Stimulated activated naive CD4-positive, alpha-beta T cell (primary cell): ENCODE data around the gene PCGF1.

Experiments
- DNase-seq, 6 experiments: peaks; one replicate each; lab custom pipeline; 2025; lab: John Stamatoyannopoulos, UW

Gene PCGF1

DNA sequence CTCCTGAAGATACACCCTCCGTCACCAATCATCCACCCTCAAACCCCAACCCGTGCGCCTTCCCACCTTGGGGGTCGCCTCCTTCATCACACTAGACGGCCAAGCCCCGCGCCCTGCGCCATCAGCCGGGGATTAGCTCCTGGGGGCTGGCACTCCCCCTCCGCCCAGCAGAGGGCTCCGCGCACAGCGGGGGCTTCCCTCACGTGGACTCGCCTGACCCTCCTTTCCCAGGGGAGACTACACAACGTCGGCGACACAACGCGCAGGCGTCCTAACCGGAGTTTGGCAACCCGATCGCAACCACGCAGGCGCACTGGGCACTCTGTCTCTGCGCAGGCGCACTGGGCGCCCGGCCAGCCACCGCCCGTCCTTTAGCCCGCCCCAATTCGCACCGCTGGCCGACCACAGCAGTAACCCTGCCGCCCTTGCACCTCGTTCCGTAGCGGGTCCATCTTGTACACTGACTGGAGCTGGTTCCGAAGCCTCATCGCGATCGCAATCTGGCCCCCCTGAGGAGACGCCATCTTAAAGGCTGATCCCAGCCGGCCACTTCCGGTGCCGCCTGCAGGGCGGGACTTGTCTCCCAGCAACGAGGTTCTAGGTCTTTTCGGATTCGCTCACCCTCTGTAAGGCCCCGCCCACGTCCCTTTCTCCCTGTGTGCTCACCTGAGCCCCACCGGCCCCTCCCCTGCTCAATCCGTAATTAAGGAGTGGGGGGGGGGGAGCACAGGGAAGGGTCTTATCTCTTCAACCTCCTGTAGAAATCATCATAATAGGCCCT is at the start of gene PCGF1:
TSS of gene PCGF1 (minus strand) at position 551 of the 781 bp plus-strand sequence. CDS start at position 524, 27 bp downstream.
- DNase-seq, result peak; percentile 94 to 100 (median 98)

DNA sequence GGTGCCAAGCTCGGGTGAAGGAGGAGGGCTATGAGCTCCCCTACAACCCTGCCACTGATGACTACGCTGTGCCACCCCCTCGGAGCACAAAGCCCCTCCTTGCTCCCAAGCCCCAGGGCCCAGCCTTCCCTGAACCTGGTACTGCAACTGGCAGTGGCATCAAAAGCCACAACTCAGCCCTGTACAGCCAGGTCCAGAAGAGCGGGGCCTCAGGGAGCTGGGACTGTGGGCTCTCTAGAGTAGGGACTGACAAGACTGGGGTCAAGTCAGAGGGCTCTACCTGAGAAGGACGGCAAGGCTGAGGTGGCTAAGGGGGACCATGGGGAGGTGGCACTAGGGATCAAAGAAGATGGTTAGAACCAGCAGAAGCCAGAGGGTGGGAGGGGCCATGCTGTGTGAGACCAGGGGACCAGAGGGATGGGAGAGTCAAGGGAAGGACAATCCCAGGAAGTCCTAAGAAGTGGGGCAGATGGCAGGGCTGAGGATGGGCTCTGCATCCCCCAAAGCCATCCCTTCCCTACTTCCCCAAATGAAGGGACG is 49.4 kb upstream of the PCGF1 start:
- no peak for DNase-seq

DNA sequence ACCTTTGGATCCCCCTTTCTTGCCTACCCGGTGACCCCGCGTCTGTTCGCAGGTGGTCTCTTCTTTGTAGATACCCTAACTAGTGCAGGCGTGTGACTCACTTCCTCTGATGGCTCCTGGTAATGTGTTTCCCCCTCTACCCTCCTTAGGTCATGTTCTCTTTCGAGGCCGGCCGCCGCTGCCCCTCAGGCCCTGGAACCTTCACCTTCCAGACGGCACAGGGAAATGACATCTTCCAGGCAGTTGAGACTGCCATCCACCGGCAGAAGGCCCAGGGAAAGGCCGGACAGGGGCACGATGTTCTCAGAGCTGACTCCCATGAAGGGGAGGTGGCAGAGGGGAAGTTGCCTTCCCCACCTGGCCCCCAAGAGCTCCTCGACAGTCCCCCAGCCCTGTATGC is 48.7 kb upstream of the PCGF1 start:
- DNase-seq, result no peak

DNA sequence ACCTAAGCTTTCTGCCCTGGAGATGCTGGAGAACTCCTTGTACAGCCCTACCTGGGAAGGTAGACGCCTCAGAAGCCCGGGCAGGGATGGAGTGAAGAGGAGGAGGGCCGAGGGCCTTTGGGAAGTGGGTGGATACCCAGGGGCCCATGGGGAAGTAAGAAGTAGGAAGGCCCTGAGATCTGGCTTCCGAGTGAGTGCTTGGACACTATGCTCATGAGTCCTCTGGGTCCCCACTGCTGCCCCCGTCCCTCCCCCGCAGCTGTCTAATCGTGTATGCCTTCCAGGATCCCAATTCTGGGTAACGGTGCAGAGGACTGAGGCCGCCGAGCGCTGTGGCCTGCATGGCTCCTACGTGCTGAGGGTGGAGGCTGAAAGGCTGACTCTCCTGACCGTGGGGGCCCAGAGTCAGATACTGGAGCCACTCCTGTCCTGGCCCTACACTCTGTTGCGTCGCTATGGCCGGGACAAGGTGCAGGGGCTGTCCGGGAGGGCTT is 48.2 kb upstream of the PCGF1 start:
- DNase-seq, result no peak

DNA sequence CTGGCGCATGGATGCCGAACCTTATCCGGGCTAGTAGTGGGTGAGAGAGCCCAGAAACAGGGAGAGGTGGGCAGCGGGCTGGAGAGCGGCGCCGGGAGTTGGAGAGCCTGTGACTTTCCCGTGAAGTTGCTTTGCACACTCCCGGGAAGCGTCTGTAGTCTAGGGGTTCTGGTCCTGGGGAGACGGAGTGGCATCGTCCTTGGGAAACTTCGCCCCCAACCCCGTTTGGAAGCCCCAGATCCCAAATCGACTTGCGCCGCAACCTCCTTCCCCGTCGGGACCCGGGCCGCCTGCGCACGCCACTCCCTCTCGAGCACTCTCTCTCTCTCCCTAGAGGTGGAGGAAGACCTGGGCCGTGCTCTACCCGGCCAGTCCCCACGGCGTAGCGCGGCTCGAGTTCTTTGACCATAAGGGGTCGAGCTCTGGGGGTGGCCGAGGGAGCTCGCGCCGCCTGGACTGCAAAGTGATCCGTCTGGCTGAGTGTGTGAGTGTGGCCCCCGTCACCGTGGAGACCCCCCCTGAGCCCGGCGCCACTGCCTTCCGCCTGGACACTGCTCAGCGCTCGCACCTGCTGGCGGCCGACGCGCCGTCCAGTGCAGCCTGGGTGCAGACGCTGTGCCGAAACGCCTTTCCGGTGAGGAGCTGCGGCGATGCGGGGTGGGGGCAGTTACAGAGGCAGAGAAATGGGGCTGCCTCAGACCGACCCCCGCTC is 47.5 kb upstream of the PCGF1 start:
- peak in 4 of 6 experiments; percentile 7 to 68 (median 34) for DNase-seq

DNA sequence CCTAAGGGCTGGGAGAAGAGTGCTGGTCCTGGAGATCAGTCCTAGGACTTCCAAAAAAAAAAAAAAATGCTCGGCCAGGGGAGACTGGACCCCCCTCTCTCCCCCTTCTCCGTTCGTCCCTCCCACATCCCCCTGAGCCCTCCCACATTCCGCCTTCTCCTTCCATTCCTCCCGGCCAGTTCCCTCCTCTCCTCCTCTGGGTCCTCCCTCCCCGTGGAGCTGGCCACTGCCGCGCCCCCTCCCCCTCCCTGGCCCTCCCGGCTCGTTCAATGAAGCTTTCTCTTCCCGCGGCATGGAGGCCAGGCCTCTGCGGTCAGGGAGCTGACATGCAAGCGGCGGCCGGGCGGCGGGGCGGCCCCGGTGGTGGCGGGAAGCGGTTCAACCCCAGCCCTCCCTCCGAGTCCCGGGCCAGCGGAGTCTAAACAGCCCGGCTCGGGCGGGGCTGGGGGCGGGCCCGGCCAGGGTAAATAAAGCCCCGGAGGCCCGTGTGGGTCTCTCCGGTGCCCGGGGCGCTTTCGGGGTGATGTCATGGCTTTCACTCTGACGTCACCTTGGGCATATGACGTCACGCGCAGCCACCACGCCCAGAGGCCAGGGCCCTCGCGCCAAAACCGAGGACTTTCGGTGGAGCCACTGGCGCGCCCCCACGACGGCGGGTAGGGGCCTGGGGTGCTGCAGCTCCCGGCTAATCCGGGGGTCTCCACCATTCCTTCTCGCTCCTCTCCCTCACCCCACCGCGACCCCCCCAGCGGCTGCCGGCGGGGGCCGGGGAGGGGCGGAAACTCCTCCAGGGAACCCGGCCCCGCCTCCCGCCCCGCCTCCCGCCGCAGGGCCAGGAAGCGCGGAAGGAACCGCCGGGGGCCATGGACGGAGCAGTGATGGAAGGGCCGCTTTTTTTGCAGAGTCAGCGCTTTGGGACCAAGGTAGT is 46.7 kb upstream of the PCGF1 start, which contains the start of the genes DOK1 and LOXL3:
TSS of gene DOK1 (plus strand) at position 829 of the 928 bp plus-strand sequence. CDS start at position 864, 35 bp downstream.
TSS of gene LOXL3 (minus strand) at position 51 of the 928 bp plus-strand sequence. CDS start 1,308 bp downstream, outside the sequence.
- peak; percentile 68 to 89 (median 80) for DNase-seq

DNA sequence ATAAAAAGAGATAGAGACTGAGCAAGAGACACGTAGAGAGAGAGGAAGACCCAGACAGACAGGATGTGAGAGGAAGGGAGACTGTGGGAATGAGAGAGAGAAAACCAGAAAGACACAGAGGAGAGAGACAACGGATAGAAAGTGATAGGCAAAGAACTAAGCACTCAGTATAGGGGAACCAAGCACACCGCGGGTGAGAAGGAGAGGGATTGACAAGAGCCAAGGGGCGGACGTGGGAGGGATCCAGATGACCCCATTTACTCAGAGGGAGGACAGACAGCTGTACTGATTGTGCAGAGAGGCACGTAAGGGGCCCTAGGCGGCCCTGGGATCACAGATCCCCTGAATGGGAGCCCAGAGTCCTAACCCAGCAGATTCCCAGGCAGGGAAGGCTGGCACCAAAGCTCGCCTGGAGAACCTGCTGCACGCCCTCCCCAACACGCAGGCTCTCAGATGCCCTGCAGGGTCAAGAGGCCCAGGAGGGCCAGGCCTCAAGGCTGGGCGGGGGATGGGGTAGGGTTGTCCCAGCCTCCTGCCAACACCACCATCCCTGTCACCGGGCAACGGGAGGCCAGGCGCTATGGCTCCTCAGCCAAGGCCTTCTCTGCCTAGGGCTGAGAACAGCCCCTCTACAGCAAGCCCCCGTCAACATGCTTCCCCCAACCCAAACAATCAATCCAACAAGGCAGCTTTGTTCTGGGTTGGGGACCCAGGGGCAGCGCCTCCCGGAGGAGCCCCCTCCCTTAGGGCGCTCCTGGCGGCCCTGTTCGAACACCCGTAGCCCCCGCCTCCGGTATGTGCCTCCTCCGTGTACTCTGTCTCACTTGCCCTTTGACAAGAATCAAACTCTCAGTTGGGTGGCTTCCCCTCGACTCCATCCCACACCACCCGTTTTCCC is 45.7 kb upstream of the PCGF1 start:
- DNase-seq, result no peak

DNA sequence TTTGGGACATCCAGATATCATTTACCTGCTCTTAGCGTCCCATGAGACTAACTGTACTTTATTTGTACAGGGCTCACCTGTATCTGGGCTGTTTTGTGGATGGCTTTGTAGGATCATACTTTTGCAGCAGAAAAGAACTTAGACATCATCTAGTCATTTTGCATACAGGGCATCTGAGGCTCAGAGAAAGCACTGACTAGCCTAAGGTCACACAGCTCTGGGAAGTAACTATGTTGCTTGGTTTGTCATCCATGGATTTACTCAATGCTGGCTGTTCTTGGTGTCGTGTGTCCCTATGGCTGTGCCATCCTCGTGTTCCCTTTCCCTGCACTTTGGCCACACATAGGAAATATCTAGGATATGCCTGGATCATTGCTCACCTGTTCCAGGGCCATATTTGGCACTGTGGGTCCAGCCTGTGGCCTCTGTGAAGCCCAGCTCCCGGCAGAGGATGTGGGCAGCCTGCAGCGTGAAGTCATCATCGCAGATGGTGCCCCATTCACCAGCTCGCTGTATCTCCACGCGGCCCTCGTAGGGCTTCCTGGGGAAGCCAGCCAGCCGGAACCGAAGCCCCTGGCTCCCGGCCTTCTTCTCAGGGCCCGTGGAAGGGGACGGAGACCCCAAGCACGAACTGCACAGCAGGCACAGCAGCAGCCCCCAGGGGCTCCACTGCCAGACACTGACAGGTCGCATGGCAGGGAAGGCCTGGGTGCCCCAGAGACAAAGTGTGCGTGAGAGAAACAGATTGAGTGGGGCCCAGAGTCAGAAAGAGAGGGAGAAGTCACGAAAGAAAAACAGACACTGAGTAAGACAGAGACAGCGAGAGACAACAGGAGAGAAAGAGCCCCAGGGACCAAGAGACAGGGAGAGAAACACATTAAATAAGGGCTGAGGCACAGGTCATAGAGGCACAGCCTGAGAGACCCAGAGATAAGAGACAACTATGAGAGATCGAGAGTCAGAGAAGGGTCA is 44.7 kb upstream of the PCGF1 start:
- DNase-seq, result no peak

DNA sequence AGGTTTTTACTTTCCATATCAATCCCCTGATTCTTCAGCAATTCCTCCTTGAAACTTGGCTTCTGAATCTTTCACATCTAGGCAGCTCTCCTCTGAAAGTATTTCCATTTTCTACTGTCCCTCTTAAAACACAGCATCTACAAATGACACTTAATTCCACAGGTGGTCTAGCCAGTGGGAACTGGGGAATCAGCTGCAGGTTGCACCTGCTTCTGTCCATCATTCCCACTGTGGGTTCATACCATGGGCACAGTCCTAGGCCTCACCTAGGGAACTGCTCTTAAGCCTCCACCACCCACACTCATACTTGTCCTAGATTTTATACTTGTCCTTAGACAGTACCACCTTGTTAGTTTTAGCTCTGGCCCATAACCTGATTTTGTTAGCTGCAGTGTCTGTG is 44.0 kb upstream of the PCGF1 start:
- DNase-seq, result no peak

DNA sequence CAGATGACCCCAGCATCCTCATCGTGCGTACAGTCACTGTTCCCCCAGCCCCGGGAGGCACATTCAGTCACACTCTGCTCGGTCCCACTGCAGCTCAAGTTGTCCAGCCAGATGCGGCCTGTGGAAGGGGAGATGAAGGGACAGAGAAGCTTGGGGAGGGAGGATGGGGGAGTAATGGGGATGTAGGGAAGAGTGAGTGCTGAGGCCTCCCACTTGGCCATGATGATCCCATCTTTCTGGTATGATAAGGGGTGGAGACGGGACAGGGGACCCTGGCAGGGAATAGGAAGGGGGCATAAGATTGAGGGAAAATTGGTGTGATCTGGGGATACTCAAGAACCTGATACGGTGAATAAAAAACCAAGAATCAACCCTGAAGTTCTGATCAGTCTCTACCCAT is 42.7 kb upstream of the PCGF1 start:
- no peak for DNase-seq

DNA sequence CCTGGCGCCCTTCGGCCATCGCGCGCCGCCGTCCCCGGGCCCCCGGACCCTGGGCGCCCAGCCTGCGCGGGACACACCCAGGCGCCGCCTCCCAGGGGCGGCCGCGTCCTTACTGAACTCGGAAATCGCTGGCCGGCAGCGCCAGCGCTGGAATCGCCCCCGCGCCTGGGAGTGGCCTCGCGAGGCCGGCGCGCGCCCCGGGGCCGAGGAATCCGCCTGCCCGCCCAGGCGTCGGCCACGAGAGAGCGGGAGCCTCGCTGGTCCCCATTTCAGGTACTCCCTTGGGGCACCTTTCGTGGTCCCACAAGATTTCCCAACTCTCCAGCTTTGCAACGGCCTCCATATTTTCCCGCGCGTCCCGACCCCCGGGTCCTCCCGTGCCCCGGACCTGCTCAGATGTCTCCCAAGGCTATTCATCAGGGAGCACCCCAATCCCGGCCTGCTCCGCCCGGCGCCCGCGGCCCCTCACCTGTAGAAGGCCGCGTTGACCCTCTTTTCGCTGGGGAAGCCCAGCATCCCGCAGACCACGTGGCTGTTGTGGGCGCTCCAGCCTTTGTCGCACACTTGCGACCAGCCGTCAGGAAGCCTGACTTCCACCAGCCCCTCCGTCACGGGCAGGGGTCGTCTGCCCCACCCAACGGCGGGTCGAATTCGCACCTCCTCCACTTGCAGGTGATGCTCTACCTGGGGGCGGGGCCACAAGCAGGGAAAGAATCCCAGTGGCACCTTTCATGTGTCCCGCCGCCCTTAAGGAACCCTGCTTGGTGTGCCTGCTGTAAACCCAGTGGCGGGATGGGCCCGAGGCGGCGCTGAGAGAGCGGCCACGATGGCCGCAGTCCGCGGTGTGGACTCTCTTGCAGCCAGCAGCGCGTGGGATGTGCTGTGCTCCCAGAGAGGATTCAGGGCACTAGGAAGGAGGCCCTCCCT is 41.7 kb upstream of the PCGF1 start:
- DNase-seq, result no peak

DNA sequence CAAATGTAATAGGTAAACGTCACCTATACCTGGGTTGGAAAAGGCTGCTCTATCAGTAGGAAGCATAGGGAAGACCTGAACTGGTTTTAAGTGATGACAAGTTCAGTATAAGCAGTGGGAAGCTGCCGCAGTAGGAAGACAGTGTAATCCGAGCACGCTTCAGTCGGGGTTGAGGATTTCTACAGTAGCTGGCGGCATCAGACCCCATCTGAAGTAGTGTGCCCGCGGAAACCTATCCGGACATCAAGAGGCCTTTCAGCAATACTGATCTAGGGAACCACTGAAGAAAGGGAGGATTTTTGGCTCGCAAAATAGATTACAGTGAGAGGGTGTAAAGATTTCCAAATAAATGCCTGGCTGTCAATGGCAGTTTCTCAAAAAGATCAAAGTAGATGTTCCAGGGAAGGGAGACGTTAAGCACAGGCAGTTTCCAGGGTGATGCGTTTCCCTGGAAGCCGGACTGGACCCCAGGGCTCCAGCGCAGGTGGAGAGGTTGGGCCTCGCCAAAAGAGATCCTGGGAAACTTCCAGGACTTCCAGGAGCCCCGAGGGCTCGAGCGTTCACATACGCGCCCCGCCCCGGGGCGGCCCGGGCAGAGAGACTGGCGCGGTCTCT is 40.9 kb upstream of the PCGF1 start:
- no peak for DNase-seq

DNA sequence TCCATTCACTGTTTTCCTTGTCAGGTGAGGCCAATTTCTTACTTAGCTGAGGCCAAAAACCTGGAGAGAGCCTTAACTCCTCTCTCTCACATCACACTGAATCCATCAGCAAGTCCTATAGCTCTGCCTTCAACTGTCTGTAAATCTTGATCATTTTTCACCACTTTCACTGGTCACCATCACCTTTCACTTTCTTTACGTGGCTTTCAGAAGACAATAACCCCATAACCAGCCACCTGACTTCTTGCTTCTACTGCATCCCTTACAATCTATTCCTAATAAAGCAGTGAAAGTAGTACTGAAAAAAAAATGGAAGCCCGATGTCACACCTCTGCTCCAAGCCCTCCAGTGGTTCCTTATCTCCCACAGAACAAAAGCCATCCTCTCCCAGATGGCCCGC is 38.5 kb upstream of the PCGF1 start:
- no peak for DNase-seq

DNA sequence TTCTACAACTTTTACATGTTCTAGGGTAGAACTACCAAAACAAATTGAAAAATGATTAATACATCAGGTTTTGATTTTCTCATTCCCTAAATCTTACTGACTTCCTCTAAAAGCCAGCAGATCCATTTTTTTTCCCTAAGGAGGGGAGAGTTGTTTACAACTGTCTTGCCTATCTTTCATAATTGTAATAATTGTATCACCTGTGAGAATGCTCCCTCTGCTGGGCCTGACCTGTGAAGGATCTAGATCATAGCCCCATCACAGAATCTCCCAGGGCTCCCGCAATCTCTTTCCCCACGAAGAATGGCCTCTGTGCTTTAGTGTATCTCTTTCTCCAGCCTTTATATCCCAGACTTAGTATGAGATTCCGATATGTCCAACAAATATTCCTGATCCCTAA is 37.1 kb upstream of the PCGF1 start:
- DNase-seq, result no peak

DNA sequence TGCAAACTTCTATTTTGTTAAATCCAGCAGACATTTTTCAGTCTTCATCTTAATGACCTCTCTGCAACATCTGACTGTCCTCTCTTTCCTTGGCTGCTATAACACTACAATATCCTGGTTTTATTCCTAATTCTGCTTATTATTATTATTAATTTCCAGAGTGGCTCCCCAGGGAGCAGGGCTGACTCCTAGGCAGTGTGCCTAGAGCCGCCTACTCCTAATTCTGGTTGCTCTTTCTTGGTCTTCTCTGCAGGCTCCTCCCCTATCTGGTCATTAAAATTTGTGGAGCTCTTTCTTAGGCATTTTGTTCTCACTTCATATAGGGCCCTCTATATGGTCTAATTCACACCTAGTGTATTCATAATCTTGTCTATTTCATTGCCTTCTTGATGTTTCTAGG is 35.5 kb upstream of the PCGF1 start:
- DNase-seq, result no peak

DNA sequence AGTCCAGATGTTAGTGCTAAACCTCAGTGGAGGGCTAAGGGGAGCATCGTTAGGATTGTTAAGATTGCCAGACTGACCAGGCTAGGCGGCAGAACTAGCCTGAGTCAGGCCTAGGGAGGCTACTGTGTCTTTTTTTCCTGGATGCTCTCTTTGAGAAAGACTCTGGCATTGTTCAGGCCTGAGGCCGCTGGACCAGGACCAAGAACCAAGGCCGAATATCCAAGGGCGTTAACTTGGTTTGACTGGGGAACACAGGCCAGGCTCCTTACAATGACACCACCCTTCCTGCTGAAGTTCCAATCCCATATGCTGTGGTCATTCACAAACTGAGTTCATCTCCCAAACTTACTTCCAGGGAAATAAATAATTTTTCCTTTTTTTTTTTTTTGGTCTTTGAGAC is 32.8 kb upstream of the PCGF1 start:
- no peak for DNase-seq

DNA sequence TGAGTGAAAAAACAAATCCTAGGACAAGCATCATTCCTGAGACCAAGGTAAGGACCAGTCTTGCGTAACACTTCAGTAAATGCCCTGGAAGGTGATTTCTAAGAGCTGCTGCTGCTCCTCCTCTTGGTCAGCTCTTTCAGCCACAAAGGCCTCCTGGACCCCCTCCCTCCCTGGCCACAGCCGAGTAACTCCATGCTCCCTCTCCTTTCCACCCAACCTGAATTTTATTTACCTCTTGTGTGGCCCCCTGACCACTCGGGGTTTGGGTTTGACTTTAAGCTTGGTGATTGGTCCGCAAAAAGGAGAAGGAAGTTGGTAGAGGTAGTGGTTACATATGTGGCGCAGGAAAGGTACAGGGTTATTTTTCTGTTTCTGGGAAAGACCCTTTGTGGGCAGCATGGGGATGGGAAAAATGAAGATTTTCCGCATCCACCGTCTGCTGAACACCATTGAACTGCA is 31.4 kb upstream of the PCGF1 start:
- DNase-seq, result no peak

DNA sequence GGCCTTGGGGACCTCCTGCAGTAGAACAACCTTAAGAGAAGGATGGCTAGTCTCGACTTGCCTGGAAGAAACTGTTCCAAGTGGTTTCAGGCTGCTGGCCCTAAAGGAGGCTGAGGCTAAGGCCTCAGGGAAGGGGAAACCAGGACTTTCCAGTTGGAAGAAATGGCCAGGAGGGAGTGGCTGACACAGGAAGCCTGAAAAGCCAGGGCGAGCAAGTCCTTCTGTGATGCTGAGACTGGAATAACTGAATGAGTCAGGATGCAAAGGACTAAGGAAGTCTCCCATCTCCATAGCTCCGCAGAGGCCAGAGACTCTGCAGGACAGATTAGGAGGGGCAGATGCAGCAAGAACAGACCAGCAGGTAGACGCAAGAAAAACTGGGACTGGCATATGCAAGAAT is 29.6 kb upstream of the PCGF1 start:
- DNase-seq, result no peak
